Stimulated activated CD4-positive, alpha-beta T cell treated with anti-CD3 and anti-CD28 coated beads, TNF-alpha, amount 100 ng/mL, for 1 hour (primary cell): Measurements from ENCODE around the gene AGPAT1.
"Not testable (repeated sequence)": the region's sequence is repeated elsewhere in the genome, so short reads cannot be mapped to it uniquely, and the experiment has no call there.

ENCODE experiments used
- DNase-seq, 3 donors: peaks; one replicate each; pipeline ENCODE4 v3.0.0-alpha.2; 2020; ENCODE audit warnings: low read depth in 3 of 3, low spot score in 1 of 3

AGPAT1 gene

GRCh38 chr6:32200711-32201475, 25.0 kb upstream of the AGPAT1 start:
- DNase-seq = no peak

DNA sequence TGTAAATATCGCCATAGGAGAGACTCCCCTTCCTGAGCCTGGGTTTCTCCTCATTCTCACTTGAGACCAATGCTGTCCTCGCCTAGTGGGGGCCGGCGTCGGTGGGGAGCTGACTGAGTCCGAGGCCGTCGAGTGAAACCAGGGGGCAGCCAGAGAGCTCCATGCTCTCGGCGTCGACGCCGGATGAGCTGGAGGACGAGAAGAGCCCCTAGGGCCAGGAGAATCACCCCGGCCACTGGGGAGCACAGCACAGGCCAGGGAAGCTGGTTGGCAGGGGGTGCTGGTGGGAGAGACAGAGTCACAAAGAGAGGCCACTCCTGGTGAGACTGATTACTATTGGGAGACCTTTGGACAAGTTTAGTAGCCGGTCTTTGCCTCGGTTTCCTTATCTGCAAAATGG, 23.0 kb upstream of the AGPAT1 start:
- no peak for DNase-seq

- DNase-seq = no peak
Observed at GRCh38 chr6:32198345-32198696, 22.4 kb upstream of the AGPAT1 start.

GRCh38 chr6:32196682-32197616, 21.1 kb upstream of the AGPAT1 start:
- DNase-seq = no peak

GRCh38 chr6:32195902-32196681, 20.2 kb upstream of the AGPAT1 start:
- DNase-seq = no peak

DNA sequence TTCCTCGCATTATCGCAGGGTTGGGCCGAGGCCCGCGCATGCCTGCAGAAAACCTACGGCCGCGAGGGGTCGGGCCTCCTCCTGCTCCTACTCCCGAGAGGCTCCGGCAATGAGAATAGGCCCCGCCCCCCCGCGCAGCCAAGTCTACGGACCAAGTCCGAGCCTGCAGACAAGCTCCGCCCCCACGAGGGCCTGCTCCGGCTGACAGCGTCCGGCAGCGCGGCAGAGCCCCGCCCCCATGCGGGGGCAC, 19.7 kb upstream of the AGPAT1 start:
- DNase-seq = peak; percentile 99 to 100 (median 100)

DNA sequence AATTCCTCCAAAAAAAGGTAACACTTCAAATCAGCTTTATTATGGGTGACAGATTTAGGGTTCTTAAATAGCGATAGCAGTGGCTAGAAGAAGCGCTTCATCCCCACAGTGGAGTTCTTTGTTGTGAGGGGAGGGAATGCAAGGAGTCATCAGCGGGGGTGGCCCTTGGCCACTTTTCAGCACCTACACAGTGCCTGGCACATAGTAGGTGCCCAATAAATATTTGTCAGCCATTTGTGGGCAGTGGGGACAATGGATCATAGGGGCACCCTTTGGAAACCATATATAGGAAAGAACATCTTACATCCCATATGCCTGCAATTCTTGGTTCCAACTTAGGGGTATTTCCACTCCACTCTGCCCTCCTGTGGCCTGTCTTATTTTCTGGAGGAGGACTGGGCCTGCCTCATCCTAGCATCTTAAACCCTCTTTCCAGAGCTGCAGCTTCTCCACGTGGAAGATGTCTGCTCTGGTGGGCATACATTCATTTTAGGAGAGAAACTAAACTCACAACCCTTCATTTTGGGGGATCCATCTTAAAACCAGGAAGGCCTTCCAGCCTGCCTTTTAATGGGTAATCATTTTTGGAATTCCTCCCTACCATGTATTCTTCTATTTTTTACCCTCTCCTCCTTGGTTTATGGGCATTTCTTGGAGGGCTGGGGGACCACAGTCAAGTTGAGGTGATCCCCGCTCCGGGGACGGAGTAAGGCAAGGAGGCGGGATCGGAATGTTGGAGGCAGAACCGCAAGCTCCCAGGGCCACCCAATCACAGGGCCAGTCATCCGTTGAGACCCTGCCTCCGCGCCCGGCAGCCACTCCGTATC, 19.2 kb upstream of the AGPAT1 start:
- DNase-seq = no peak

- DNase-seq = no peak
Observed at GRCh38 chr6:32194388-32194787, 18.5 kb upstream of the AGPAT1 start.

DNA sequence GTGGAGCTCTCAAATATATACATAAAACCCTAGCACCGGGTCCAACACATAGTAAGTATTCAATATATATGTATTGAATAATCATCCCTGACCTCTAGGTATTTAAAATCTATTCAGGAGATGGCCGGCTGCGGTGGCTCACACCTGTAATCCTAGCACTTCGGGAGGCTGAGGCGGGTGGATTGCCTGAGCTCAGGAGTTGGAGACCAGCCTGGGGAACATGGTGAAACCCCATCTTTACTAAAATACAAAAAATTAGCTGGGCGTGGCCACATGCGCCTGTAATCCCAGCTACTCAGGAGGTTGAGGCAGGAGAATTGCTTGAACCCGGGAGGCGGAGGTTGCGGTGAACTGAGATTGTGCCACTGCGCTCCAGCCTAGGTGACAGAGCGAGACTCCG, 17.2 kb upstream of the AGPAT1 start:
- not testable (repeated sequence) for DNase-seq

DNA sequence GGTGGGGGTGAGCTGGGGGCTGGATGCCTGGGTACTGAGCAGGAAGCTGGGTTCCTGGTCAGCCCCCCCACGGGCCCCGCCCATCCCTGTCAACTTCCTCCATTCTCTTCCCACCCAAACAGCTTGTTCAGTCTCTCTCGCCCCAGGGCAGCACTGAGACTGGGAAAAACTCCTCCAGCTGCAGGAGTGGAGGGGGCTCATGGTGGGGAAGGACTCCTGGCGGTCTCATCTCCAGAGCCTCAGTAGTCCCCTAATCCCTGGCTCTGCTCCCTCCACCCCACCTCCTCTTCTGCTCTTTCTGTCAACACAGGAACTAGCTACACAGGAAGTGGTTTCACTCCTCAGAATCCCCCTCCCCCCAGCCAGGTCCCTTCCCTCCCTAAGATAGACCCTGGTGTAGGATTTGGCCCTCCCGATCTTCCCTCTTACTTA, 16.7 kb upstream of the AGPAT1 start, which contains the start of gene GPSM3:
GPSM3 (minus strand) TSS at position 36 of the 432 bp plus-strand sequence. CDS start 130 bp downstream, outside the sequence.
- no peak for DNase-seq

DNA sequence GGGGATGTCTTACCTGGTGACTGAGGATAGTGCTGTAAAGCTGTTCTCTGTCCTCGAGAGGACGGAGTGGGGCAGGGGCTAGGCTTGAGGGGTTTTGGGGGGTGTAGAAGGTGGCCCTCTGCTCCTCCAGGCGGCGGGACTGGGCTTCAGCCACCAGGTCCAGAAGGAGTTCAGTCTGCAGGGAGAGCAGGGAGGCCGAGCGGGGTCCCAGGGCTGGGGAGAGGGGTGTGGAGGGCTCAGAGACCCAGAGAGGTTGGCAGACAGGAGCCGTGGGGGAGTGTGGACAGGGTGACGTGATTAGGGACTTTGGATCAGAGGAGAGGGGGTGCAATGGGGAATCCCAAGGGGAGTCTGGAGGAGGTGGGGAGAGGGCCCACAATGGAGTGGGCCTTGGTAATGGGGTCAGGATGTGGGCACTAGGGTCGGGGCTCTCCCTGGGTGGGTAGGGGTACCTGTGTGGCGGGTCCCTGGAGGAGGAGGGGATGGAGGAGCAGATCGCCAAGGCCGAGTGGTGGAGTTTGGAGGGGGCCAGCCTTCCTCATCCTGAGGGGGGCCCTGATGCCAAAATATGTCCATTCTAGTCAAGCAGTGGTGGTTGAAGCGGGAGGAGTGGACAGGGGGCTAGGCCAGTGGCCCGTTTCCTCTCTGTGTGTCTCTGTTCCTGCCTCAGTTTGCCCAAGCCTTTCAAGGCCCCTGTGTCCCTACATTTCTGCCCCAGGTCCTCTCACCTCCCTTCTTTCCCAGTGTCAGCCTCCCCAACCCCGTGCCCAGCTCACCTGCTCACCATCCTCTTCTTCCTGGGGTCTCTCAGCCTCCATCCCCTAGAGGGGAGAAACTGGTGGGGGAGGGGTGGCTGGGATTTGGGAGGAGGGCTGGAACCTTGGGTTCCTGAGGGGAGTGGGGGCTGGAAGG, 16.1 kb upstream of the AGPAT1 start:
- no peak for DNase-seq

GRCh38 chr6:32190911-32191677, 15.2 kb upstream of the AGPAT1 start:
- DNase-seq = no peak

DNA sequence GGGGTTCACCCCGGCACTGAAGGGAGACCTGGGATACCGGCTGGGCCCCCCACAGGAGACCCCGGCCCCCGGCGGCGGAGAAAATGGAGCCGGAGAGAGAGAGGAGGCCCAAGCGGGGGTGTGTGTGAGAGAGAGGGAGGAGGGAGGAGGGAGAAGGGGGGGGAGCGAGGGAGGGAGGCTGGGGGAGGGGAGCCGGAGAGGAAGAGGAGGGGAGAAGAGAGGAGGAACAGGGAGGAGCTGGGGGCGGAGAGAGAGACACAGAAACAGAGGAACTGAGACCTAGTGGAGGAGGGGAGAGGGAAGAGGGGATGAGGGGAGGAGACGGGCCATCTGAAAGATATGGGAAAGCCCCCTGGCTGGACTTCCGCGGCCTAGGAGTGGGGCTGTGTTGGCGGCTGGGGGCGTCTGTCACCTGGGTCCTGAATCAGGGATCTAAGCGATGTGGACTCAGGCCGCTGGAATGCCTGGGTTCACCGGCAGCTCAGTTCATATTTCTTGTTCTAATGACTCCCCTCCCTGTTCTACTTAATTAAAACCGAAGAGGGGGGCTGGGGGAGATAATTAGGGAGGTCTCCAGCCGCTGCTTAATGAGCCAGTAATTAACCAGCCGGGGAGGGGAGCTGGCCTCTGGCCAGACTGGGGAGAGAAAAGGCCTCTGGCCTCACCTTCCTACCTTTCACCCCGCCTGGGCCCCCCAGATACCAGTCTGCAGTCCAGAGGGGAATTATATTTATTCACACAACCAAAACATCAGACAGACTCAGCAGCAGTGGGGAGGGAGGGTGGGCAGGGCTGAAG, 14.4 kb upstream of the AGPAT1 start, which contains the start of gene PBX2:
PBX2 (minus strand) TSS at position 149 of the 798 bp plus-strand sequence. CDS start 287 bp downstream, outside the sequence.
- peak; percentile 66 to 71 (median 71) for DNase-seq

GRCh38 chr6:32189742-32190053, 13.8 kb upstream of the AGPAT1 start:
- DNase-seq = no peak

DNA sequence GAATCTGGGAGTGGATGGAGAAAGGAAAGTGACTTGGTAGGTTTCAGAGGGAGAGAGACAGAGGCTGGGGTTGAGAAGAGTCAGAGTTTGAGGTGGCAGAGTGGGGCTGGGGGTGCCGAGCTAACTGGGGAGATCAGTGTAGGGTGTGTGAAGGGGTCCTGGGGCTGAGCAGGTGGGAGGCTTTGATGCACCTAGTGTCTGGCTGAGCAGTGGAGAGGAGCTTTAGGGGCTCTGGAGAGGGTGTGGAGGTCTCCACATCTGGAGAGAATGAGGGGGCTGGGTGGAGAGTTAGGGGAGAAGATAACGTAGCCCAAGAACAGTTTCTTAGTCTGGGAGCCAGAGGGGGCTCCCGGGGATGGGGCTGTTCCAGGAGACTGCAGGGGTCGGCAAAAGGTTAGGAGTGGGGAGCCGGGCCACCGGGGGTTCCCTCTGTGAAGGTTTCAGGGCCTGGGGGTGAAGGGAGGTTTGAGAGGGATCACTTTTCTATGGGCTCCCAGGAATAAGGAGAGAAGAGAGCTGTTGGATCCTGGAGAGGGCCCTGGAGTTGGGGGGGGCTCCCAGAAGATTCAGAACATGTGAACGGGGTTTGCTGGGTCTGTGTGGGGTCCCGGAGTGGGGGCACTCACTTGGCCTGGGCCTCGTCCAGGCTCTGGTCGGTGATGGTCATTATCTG, 13.3 kb upstream of the AGPAT1 start:
- no peak for DNase-seq

DNA sequence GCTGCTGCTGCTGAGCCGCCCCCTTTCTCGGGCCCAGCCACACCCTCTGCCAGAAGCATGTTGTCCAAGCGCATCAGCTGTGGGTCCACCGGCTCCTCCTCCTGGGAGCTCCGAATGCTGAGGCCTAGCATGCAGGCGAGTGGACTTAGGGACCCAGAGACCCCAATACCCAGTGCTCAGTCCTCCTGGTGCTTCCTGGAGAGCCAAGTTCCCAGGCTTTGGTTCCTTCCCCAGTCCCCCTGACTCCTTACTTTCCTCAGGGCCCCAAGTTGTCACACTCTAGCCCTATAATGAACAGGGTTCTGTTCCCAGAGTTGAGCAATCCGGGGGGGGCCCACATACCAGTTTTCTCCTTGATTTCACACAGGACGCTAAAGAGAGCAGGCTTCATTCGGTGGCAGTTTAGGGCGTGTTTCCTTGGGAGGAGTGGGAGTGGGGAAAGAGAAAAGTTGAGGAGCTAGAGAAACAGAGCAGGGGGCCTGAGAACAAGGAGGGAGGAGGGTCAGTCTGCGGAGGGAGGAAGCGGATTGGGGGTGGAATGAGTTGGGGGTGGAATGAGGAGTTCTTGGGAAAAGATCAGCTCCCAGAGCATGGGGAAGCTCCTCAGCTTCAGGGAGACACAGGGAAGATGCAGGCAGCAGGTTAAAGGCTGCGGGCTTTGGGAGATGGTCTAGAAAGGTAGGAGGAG, 12.6 kb upstream of the AGPAT1 start:
- DNase-seq = no peak
